ENCODE results near the gene FAM221B.

DNA sequence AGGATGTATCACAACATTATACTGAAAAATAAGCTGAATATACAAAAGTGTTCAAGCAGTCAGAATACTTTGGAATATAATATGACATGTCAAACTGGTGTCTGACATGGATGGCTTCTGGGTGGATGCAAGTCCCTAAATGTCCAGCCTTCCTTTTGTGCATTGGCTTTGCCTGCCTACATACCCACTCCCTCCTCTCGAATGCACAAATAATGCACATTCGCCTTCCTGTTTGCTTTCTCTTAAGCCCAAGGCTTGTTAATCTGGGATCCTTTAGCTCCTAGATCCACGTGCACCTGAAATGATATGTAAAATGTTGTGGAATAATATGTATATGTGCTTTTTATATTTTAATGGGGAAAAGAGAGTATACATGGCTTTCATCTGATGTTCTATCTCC lies 50.0 kb downstream of the FAM221B start:
- TF ChIP-seq, protein P1, sequence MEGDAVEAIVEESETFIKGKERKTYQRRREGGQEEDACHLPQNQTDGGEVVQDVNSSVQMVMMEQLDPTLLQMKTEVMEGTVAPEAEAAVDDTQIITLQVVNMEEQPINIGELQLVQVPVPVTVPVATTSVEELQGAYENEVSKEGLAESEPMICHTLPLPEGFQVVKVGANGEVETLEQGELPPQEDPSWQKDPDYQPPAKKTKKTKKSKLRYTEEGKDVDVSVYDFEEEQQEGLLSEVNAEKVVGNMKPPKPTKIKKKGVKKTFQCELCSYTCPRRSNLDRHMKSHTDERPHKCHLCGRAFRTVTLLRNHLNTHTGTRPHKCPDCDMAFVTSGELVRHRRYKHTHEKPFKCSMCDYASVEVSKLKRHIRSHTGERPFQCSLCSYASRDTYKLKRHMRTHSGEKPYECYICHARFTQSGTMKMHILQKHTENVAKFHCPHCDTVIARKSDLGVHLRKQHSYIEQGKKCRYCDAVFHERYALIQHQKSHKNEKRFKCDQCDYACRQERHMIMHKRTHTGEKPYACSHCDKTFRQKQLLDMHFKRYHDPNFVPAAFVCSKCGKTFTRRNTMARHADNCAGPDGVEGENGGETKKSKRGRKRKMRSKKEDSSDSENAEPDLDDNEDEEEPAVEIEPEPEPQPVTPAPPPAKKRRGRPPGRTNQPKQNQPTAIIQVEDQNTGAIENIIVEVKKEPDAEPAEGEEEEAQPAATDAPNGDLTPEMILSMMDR (IDR thresholded peaks at IDR 0.05): no peak
- TF ChIP-seq POLR2A (IDR thresholded peaks at IDR 0.05): no peak
- TF ChIP-seq EP300 (IDR thresholded peaks at IDR 0.05): no peak
- TF ChIP-seq POLR2AphosphoS5 (IDR thresholded peaks at IDR 0.05): no peak

Measured in sigmoid colon (tissue), 4 donors.